ENCODE results near the gene BRIP1.
"Not testable (repeated sequence)": the region's sequence is repeated elsewhere in the genome, so short reads cannot be mapped to it uniquely, and the experiment has no call there.

BRIP1 gene

DNA sequence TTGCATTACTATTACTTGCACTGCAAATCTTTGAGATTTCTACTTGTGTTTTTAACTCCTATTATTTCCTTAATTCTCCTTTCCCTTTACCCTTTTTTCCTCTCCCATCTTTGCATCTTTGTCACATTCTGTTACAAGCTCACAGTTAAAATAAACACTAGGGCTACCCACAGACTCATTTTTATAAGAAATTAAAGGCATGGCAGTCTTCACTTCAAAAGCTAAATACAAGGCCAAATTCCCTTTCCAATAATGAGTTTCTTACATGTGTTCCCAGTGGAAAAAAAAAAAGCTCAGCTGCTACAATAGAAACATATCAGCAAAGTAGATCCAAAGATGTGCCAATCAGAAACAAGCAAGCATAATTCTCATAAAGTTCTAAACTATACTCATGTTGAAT is 3.7 kb upstream of the BRIP1 start:
- in situ Hi-C loops (cut with HindIII; ENCODE audit: low sequenced_read_pairs), result no loop called here

DNA sequence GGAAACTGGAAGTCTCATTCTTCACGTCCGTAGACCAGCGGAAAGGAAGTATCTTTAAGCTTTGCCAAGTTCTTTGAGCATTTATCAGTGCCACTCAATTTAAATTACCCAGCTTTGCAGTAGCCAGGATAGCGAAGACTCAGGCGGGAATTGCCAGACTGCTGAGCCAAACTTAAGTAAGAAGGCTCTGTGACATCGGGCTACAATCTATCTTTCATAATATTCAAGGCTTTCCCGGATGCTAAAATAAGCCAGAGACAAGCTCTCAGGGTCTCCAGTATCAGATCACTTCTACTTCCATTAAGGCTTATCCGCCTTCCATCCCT is 436 bp upstream of the BRIP1 start:
- in situ Hi-C loops (cut with HindIII; ENCODE audit: low sequenced_read_pairs), result no loop called here

DNA sequence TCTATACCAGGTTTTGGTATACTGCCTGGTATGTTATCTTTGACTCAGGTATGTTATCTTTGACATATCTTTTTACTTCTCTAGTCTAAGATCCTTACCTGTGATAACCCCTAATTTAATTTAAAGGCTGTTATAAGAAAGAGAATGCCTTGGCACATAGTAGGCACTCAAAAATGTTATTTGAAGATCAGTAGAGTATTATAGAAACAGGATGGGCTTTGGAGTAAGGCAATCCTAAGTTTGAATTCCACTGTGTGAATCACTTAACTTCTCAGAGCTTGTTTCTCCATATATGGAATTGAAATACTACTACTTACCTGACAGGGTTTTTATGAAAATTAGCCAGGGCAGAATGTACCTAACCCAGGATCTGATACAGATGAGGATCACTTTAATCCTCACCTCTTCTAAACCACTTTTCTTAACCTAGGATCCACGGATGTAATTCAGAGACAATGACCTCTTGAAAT is 1.2 kb downstream of the BRIP1 start:
- in situ Hi-C loops (cut with HindIII; ENCODE audit: low sequenced_read_pairs), result no loop called here

DNA sequence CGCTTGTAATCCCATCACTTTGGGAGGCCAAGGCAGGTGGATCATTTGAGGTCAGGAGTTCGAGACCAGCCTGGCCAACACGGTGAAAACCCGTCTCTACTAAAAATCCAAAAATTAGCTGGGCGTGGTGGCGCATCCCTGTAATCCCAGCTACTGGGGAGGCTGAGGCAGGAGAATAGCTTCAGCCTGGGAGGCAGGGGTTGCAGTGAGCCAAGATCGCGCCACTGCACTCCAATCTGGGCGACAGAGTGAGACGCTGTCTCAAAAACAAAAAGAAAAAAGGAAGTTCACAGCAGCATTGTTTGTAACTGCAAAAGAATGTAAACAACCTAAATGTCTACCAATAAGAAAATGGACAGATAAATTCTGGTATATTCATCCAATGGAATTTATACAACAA is 2.9 kb downstream of the BRIP1 start:
- in situ Hi-C loops (cut with HindIII; ENCODE audit: low sequenced_read_pairs), result not testable (repeated sequence)

DNA sequence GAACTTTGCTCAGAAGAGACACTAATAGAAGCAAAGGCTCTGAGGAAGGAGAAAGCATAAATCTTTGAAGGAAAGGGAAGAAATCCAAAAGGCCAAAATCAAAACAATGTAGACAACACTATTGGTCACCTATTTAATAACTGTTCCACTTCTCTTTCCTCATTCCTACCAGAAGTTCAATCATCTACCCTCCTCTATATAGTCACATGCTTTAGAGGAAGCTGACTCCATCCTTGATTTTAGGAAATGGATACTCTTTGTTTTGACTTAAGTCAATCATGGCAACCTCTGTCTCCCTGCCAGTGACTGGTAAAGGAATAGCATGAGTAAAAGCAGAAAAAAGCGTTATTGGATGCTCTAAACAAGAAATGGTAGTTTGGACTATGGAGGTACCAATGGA is 7.3 kb downstream of the BRIP1 start:
- in situ Hi-C loops (cut with HindIII; ENCODE audit: low sequenced_read_pairs), result no loop called here

DNA sequence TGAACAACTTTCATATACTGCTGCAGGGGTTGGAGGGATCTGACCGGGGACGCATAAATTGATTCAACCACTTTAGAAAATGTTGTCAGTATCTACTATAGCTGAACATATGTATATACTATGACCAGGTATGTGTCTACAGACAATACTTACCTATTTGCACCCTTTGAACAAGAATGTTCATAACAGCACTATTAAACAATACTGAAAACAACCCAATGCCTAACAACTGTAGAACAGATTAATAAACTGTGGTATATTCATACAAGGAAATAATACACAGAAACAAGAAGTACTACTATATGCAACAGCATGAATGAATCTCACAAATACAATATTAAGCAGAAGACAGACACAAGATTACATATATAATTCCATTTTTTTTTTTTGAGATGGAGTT is 10.5 kb downstream of the BRIP1 start:
- in situ Hi-C loops (cut with HindIII; ENCODE audit: low sequenced_read_pairs), result no loop called here

DNA sequence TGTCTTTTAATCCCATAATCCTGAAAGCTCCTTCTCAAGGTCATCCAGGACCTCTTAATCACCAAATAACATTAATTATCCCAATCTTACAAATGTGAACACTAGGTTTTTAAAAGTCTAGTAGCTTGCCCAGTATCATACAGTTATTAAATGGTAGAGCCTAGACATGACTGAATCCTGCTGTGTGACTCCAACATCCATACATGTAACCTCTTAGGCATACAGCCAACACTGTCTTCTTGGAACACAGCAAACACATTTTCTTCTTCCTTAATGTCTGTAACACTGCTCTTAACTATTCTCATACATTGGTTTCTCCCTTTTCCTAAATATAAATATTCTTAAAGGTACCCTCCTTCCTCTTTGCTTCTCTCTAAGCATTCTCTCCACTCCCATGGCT is 13.7 kb downstream of the BRIP1 start:
- in situ Hi-C loops (cut with HindIII; ENCODE audit: low sequenced_read_pairs), result no loop called here

DNA sequence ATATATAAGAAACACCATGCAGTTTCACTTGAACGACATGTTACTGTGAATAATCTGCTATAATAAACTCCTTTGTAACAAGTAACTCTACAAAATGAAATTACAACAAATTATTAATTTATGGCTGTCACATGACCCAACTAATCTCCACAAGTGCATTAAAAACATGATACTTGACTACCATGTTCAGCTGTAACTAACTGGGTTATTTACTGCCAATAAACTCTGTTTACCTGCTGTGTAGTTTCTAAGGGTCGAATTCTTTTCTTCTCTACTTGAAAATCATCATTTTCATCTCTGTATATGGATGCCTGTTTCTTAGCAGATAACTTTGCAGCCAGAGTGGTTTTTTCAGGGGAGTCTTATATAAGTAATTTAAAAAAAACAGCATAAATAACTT is 14.4 kb downstream of the BRIP1 start:
- in situ Hi-C loops (cut with HindIII; ENCODE audit: low sequenced_read_pairs), result no loop called here

DNA sequence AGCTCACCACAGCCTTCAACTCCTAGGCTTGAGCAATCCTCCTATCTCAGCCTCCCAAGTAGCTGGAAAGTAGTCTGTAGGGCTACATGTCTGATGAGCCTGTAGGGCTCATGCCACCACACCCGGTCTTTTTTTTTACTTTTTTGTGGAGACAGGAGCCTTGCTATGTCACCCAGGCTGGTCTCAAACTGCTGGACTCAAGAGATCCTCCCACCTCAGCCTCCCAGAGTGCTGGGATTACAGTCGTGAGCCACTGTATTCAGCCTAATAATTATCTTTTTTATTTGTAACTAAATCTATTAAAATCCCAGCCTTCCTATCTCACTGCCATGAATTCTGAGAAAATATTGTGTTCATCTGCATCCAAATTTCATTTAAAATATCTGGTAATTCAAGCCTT is 15.1 kb downstream of the BRIP1 start:
- in situ Hi-C loops (cut with HindIII; ENCODE audit: low sequenced_read_pairs), result no loop called here

DNA sequence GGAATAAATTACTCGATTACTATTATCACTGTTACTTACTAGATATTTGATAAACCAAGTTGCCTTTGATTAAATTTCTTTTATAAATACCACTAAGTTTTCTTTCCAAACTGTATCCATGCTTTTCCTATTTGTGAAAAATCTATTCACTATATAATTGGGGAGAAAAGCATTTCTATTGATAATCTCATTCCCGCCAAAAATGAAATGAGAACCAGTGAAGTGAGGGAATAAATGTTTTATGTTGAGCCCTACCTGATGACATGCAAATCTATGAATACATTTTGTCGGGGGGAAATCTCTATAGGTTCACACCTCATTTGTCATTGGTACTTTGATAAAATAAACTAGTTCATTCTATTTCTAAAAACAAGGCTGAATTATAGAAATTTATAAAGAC is 15.7 kb downstream of the BRIP1 start:
- in situ Hi-C loops (cut with HindIII; ENCODE audit: low sequenced_read_pairs), result no loop called here

DNA sequence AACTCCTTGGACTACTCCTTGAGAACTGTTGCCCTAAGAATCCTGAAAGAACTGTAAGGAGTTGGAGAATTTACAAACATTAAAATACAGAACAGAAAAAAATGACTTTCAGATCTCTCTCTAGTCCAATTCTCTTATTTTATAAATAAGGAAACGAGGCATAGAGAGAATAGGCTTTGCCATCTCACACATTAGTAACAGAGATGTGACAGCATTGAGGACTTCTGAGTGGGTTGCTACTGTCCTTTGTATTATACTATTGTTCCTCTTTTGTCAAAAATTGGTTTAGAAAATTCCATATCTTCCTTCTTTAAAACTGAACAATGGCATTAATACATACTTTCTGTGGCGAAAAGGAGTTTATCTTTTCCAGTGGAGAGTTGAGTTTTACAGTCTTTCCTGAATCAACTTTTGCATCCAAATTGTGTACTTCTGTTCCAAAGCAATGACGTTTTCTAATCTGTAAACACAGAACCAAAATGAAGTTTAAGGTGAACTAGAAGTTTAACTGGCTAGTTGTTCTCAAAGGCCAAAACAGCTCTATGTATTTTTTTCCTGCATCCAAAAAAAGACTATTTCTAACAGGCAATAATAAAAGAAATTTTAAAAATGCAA is 16.5 kb downstream of the BRIP1 start:
- in situ Hi-C loops (cut with HindIII; ENCODE audit: low sequenced_read_pairs), result no loop called here

DNA sequence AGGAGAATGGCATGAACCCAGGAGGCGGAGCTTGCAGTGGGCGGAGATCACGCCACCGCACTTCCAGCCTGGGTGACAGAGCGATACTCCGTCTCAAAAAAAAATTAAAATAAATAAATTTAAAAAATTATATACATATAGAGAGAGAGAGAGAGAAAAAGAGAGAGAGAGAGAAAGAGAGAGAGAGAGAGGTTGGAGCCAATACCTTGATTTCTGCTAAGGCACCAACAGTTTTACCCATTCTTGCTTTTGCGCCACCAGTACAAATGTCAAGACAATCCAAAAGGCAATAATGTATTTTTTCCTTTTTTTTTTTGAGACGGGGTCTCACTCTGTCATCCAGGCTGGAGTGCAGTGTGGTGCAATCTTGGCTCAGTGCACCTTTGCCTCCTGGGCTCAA is 17.2 kb downstream of the BRIP1 start:
- in situ Hi-C loops (cut with HindIII; ENCODE audit: low sequenced_read_pairs), result no loop called here

DNA sequence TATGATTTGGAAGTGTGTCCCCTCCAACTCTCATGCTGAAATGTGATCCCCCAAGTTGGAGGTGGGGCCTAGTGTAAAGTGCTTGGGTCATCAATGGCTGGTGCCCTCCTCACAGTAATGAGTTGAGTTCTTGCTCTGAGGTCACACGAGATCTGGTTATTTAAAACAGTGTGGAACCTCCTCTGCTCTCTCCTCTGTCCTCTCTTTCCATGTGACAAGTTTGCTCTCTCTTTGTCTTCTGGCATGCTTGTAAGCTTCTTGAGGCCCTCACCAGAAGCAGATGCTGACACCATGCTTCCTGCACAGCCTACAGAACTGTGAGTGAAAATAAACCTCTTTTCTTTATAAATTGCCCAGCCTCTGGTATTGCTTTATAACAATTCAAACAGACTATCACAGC is 19.9 kb downstream of the BRIP1 start:
- in situ Hi-C loops (cut with HindIII; ENCODE audit: low sequenced_read_pairs), result no loop called here

DNA sequence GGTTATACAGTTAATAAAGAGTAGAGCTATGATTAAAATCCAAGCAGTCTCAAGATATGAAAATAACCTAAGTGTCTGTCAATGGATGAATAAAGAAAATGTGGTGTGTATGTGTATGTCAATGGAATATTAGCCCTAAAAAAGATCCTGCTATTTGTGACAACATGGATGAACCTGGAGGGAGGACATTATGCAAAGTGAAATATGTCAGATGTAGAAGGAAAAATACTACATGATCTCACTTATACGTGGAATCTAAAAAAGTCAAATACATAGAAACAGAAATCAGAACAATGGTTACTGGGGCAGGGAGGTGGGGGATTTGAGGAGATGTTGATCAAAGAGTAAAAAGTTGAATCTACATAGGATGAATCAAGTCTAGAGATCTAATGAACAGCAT is 20.4 kb downstream of the BRIP1 start:
- in situ Hi-C loops (cut with HindIII; ENCODE audit: low sequenced_read_pairs), result no loop called here

DNA sequence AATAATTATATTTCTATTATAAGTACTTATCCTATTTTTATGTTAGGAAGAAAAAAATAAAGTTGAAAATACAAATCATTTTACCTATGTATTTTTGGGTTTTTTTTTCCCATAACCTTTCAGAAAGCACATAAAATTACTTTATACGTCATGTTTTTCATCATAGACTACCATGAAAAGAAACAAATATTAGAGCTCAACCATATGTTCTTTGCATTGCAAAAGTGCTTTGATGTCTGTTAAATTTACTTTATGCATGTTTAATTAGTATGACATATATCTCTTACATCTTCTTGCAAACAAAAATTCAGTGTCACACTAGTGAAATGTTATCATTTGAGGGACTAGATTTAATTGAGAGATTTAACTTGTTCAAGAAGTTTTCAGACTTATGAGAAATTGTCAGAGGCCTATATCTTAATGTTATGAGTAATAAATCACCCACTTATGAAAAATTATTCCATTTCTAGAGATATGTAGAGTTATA is 24.0 kb downstream of the BRIP1 start:
- in situ Hi-C loops (cut with HindIII; ENCODE audit: low sequenced_read_pairs), result no loop called here

DNA sequence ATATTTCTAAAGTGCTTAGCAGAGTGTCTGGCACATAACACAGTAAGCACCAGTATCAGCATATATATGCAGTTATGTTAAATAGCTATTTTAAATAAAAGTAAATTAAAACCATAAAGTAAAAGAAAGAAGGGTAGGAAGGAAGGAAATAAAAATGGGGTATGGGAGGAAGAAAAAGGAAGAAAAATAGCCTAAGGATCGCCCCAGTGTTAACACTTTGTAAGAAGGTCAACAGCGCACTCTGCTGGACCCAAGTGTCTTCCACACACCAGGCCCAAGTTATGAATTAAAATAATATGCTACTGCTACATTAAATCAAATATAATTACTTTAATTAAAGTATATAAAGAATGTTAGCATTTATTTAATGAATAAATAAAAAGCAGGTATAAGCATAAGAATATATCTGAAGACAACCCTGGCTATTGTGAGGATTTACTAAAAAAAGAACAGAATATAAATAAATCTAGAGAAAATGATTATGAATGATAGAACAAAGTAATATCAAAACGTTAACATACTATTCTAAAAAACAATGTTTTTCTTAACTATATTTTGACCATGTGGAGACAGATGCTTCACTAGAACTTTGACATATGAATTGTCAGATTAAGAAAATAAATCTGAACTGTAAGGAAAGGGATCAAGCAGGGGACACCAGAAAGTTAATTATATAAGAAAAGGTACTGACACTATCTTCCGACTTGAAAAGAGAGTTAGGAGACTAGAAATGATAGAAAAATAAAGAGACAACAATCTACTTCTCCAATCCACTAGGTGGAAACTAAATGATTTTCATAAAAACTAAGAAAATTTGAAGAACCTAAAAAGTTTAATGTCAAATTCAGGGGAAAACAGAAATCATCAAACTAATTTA is 25.9 kb downstream of the BRIP1 start:
- in situ Hi-C loops (cut with HindIII; ENCODE audit: low sequenced_read_pairs), result no loop called here

DNA sequence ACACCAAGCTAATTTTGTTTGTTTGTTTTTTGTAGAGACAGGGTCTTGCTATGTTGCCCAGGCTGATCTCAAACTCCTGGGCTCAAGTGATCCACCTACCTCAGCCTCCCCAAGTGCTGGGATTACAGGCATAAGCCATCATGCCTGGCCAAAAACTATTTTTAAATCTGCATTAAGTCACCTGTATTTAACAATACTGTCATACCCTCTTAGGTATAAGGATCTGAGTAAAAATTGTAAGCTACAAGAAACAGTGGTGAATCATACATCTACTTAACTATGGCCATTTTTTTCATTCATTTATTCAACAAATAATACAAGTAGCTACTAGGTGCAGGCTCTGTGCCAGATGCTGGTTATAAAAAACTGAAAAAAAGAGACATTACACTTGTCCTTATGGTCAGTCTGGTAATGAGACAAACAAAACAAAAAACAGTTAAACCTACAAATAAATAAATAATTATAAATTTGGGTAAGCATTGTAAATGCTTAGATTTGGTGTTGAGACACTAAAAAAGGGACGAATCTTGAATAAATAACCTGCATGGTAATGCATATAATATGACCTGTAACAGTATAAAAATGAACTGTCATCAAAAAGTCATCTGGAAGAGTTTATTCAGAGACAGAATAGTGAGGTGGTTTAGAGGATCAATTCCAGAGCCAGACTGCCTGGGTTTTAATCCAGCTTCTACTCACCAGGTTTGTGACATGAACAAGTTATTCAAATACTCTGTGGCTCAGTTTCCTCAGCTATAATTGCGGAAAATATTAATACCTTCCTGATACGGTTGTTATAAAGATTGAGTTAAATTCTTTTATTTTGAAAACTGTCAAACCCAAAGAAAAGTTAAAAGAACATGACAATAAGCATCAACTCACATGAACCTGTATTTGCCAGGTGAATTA is 26.8 kb downstream of the BRIP1 start:
- in situ Hi-C loops (cut with HindIII; ENCODE audit: low sequenced_read_pairs), result no loop called here

DNA sequence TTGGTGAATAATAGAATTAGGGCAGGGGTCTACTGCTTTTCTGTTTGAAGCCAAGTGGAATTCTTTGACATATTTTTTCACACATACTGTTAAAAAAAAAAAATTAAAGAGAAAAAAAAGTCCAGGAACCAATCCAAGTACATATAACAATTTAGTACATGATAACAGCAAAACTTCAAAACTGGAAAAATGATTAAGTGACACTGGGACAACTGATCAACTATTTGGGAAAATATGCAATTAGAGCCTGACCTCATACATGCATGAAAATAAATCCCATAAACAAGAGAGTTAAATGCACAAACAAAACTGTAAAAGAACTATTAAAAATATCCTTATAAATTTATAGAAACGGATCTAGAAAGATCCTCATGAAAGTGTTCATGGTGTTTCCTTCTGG is 27.7 kb downstream of the BRIP1 start:
- in situ Hi-C loops (cut with HindIII; ENCODE audit: low sequenced_read_pairs), result no loop called here

DNA sequence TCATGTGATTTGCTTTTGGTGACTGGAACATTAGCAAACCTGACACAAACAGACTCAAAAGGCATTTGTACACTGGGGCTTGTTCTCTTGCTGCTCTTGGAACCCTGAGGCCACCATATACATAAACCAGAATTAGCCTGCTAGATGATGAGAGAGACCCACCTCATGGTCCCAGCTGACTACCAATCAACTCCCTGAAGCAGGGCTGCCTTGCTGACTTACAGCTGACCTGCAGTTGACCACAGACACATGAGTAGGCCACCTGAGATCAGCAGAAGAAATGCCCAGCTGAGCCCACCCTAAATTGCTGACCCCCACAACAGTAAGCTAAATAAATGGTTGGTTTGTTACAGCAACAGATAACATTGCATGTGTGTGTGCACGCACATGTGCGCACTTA is 28.7 kb downstream of the BRIP1 start:
- in situ Hi-C loops (cut with HindIII; ENCODE audit: low sequenced_read_pairs), result no loop called here

DNA sequence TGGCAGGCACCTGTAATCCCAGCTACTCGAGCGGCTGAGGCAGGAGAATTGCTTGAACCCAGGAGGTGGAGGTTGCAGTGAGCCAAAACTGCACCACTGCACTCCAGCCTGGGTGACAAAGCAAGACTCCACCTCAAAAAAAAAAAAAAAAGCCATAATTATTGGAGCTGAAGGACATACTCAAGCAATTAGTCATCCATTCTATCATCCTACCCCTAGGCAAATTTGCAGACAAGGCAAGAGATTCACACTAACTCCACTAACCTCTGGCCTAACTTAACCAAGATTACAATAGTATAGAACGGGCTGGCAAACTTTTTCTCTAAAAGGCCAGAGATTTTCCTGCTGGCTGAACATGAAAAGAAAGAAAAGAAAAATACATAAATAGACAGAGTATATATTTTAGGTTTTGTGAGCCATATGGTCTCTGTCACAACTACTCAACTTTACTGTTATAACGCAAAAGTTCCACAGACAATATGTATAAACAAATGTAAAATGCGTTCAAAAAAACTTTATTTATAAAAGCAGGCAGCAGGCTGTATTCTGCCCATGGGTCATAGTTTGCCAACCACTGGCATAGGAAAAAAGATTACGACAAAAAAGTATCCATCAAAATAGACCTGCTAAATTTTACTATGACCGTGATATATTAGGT is 29.7 kb downstream of the BRIP1 start:
- in situ Hi-C loops (cut with HindIII; ENCODE audit: low sequenced_read_pairs), result no loop called here

DNA sequence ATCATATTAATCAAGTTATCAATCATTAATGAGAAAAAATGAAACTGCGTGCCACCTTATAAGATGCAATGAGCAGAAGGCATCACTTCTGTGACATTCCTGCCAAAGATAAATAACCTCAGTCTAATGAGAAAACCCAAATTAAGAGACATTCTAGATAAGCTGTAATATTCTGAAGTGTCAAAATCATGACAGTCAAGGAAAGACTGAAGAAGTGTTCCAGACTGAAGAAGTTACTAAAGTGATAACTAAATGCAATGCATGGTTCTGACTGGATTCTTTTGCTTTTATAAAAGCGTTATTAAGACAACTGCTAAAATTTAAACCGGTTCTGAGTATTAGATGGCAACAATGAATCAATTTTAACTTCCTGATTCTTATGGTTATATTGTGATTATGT is 30.9 kb downstream of the BRIP1 start:
- in situ Hi-C loops (cut with HindIII; ENCODE audit: low sequenced_read_pairs), result no loop called here
